GM21367 (cell line): ENCODE measurements around the gene SPATA18.
"Not testable (repeated sequence)": the region's sequence is repeated elsewhere in the genome, so short reads cannot be mapped to it uniquely, and the experiment has no call there.

Experiments
- ATAC-seq: cut with Tn5 transposase; IDR thresholded peaks from one replicate; pipeline ENCODE4 v1.9.1; 2021; ENCODE audit not compliant: unreplicated experiment

SPATA18 gene

GRCh38 chr4:52106191-52106590 lies 55.1 kb downstream of the SPATA18 start:
- no peak for ATAC-seq

DNA sequence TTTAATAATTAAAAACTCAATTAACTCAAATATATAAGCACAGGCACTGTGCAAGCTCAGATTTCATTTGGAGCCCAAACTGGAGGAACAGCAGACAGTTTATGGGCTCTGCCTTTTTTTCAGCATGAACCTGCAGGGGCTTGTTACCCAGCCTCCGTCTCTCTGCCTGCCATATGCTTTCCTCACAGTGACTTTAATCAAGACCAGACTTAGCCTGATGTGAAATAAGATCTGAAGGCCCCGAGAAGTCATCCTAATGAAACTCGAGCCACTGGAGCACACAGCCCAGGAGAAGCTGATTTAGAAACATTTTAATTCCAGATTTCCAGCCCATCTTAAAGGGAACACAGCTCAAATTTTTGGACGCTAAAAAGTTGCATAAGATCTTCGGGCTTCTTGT lies 55.6 kb downstream of the SPATA18 start:
- ATAC-seq: no peak

- no peak for ATAC-seq
These were observed 56.2 kb downstream of the SPATA18 start for GRCh38 chr4:52107336-52107735.

- ATAC-seq: no peak
These were observed 56.6 kb downstream of the SPATA18 start for GRCh38 chr4:52107745-52108144.

- no peak for ATAC-seq
These were observed 59.1 kb downstream of the SPATA18 start for GRCh38 chr4:52110171-52110570.

- ATAC-seq: no peak
These were observed 60.9 kb downstream of the SPATA18 start for GRCh38 chr4:52111995-52112394.

DNA sequence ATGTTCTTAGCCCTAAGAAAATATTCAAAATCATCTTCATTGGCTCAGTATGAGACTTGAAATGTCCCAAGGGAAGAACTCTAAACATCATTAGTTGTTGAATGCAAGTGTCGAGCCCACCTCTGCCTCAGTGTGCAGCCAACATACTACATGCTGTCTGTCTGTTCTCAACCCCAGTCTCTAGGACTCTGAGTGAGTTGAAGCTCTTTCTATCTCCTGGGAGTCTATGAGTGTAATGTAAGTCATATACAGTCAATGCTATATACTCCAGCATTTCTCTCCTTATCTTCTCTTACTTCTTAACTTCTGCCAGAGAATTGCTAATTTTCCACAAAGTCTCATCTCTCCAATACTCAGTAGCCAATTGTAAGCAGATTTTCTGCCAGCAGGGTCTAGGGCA lies 61.3 kb downstream of the SPATA18 start:
- ATAC-seq: no peak

DNA sequence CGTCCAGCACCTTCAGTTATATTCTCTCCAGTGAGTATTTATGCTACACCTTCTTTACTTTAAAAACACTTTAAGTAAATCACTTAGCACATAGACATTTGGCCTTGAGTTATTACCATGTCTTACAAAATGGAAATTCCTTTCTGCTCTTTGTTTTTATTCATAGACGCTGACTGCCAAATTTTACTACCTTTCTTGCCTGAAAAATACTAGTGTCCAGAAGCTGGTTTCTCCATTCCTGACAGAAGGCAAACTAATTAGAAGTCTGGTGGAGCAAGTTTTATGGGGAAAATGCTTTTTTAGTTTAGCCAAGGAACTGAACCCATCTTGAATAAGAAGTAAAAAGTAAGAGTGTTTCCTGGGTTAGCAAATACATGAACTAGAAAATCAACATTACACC lies 65.5 kb downstream of the SPATA18 start:
- no peak for ATAC-seq

DNA sequence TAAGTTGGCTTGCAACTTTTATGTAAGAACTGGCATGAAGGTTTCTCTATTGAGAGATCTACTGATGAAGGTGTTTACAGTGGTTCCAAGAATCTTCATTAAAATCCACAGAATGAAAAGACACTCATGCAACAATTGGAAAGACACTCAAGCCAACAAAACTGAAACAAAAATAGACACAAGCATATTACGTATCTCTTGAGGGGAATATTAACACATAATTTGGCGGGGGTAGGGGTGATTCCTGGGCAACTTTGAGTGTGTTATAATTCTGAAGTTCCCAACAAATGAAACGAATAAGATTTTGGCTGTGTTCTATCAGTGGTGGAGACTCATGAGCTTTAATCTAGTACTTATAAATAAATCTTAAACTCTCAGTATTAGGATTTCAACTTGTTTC lies 75.1 kb downstream of the SPATA18 start:
- ATAC-seq: no peak

- no peak for ATAC-seq
These were observed 75.9 kb downstream of the SPATA18 start for GRCh38 chr4:52126966-52127365.

DNA sequence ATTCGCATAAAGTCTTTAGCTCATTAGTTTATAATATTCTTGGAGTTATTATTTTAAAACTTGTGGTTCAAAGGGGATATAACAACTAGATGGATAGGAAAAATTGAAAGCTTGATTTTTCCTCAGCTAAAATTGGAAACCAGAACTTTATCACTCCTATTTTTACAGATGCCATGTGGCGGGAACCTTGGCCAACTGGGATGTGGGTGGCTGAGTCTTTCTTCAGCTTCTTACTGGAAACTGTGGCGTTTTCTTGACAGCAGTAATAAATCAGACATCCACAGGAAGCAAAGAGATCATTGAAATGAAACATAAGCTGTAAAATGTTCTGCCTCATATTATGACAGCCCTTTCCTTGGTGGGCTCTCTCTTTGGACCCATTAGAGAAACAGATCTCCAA lies 84.1 kb downstream of the SPATA18 start:
- no peak for ATAC-seq

GRCh38 chr4:52137152-52137551 lies 86.0 kb downstream of the SPATA18 start:
- not testable (repeated sequence) for ATAC-seq

DNA sequence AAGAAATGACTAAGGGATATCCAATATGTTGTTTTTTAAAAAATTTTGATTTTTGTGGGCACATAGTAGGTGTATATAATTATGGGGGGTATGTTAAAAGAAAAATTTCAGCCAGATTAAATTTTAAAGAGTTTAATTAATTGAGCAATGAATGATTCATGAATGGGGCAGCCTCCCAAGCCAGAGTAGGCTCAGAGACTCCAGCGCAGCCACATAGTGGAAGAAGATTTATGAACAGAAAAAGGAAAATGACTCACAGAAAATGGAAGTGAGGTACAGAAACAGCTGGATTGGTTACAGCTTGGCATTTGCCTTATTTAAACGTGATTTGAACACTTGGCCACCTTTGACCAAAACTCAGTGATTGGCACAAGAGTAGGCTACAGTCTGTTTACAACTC lies 91.7 kb downstream of the SPATA18 start:
- ATAC-seq: no peak

DNA sequence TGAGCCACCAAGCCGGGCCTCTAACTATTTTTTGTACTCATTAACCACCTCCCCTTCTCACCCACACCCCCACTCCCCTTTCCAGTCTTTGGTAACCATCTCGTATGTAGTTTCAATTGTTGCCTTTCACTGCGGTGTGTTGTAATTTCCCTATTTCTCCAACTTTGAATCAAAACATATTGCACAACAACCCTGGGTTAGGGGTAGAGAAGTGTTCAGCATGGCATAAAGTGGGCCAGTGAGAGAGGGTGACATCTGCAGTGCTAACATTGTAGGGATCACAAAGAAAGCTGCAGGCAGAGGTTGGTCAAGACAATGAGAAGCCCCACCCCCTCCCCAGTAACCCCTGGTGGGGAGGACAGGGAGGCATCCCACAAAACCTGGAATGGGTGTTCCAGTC lies 92.7 kb downstream of the SPATA18 start:
- ATAC-seq: no peak

DNA sequence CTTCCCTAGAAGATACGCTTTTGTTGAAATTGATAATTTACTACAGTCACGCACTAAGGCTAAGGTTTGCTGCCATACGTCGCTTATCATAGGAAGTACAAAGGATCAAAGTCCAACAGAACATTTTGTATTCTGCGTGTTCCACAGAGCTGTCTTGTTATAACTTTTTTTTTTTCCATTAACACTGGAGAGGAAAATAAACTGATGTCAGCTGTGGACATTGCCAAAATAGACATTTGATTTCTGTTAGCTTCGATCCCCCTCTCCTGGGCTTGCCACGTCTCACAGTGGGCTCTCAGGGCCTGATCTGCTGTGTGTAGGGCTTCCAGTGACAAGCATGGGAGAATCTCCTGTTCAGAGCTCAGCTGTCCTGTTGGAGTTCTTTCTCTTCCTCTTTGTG lies 93.3 kb downstream of the SPATA18 start:
- no peak for ATAC-seq
